ENCODE results near the gene DPP10.

DNA sequence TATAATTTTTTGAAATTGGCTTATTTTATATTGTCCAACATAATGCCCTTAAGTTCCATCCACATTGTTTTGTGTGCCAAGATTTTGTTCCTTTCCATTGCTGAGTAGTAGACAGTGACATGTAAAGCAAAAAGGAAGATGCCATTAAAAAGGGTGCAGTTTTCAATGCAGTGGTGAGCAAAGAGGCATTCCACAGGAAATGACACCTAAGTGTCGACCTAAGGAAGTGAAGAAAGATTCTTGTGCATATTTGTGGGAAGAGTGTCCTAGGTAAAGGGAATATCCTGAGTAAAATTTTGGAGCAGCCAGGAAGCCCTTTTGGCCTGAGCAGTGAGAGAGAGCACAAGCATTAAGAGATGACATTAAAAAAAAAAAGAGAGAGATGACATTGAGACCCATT, 1099.9 kb downstream of the DPP10 start:
- TF ChIP-seq ZNF384 (IDR thresholded peaks at IDR 0.05) (no peak), SUZ12 (IDR thresholded peaks at IDR 0.05) (no peak), HDGF (IDR thresholded peaks at IDR 0.05; ENCODE audit: borderline replicate concordance) (no peak), SP1 (IDR thresholded peaks at IDR 0.05) (no peak), ELF4 (IDR thresholded peaks at IDR 0.05) (no peak), FOXM1 (IDR thresholded peaks at IDR 0.05; ENCODE audit: borderline replicate concordance) (no peak), BHLHE40 (IDR thresholded peaks at IDR 0.05; ENCODE audit: borderline replicate concordance) (no peak), ARNT (IDR thresholded peaks at IDR 0.05) (no peak)
